Right lobe of liver (tissue), 6 donors: ENCODE results near the gene STX1B. TPM values are rescaled to one million over a fixed set of nuclear protein-coding genes. Genes with fewer than 3 reads are reported as not detected.

Experiments
- ATAC-seq, 4 donors: fragments of 200-7000 bp; cut with Tn5 transposase; one replicate each; pipeline ENCODE4 v1.9.1; 2020; ENCODE audit warnings: mild to moderate bottlenecking in 4 of 4, moderate library complexity in 4 of 4
- DNase-seq, 3 donors: peaks; one replicate each; pipeline ENCODE4 v3.0.0-alpha.2; 2020
- H3K27ac ChIP-seq, 3 donors: fragments of 200-600 bp; one replicate each; pipeline ENCODE4 v1.8.0; 2022
- H3K27me3 ChIP-seq, 2 donors: fragments of 200-600 bp; one replicate each; pipeline ENCODE4 v1.8.0; 2022
- H3K36me3 ChIP-seq, 4 donors: fragments of 200-600 bp; sonication (generic) in 1 of 4; one replicate each; pipeline versions ENCODE4 v1.5.1 to v1.8.0; 2017 to 2022; ENCODE audit warnings: control low read depth in 1 of 4
- H3K4me1 ChIP-seq, 4 donors: fragments of 200-600 bp; sonication (generic) in 1 of 4; one replicate each; pipeline versions ENCODE4 v1.5.1 to v1.8.0; 2017 to 2022; ENCODE audit warnings: control low read depth in 1 of 4
- H3K4me3 ChIP-seq, 3 donors: fragments of 200-600 bp; one replicate each; pipeline ENCODE4 v1.8.0; 2022
- H3K9me3 ChIP-seq, 4 donors: fragments of 200-600 bp; sonication (generic) in 1 of 4; one replicate each; pipeline versions ENCODE4 v1.5.1 to v1.8.0; 2017 to 2022; ENCODE audit warnings: control low read depth in 1 of 4
- CTCF ChIP-seq, 4 donors: fragments of 200-600 bp in 3 of 4; fragments of 450-650 bp in 1 of 4; IDR thresholded peaks; one replicate each; pipeline versions ENCODE4 v1.5.1 to v1.8.0; 2016 to 2022; ENCODE audit warnings: antibody characterized with exemption in 4 of 4, mild to moderate bottlenecking in 2 of 4
- POLR2A ChIP-seq: fragments of 450-650 bp; IDR thresholded peaks from one replicate; pipeline ENCODE4 v1.6.1; 2017; ENCODE audit warnings: antibody characterized with exemption, mild to moderate bottlenecking
- WGBS: methylation state at CpG from one replicate; pipeline ENCODE4 v1.1.6; 2018; ENCODE audit warnings: low coverage, low lambda C conversion rate; ENCODE audit not compliant: insufficient coverage; ENCODE audit errors: missing lambda C conversion rate; 5-methylcytosine and 5-hydroxymethylcytosine counted together
- intact Hi-C, 2 donors: fragments of 100-400 bp; cut with DNase I; formaldehyde crosslinking; loops; one replicate each; pipeline versions ENCODE4 v1.11.2 to v1.14.1; 2022
- total RNA-seq, 6 experiments: library from RNA; depleted of rRNA in 2 of 6; stranded (reverse); fragments of >200 nt in 2 of 6; fragmentation: NEBNext Ultra II Directional in 3 of 6; extraction: Animal tissue kit (Norgen Biotek cat#: 25700) in 3 of 6; gene quantifications; one replicate each; pipeline versions ENCODE4 v1.1.0 to v1.2.4, GENCODE V29; 2016 to 2023
- donor health status: DM: no; HTN: yes; CAD: no.
- donor health status: DM: no; HTN: no; CAD: no.
- donor health status: DM: no; HTN: no; CAD: no.
- donor health status: DM: no; HTN: yes; CAD: no.
- donor health status: DM: no; HTN: yes; CAD: no.

The STX1B gene
- total RNA-seq, 6 experiments from 2014 or later: 0.61 to 4.5 (median 2.6) TPM

- intact Hi-C loops: no loop called here
- no peak for TF ChIP-seq CTCF (IDR thresholded peaks at IDR 0.05)
- TF ChIP-seq POLR2A: no peak
- no peak overlapping the region for H3K27ac ChIP-seq
- no peaks in the 10 kb centered on the region for H3K9me3 ChIP-seq
- H3K36me3 ChIP-seq: peaks cover 0 to 91% (median 53%) of the 10 kb centered on the region in 4 donors
- ATAC-seq (no peak), DNase-seq (no peak)
- no peaks in the 10 kb centered on the region for H3K4me1 ChIP-seq
- 89% methylated on average over 5 of the region's 19 CpGs for WGBS
- H3K4me3 ChIP-seq: no peak overlapping the region
- H3K27me3 ChIP-seq: no peaks in the 10 kb centered on the region
Measured at GRCh38 chr16:30966033-30966619, 44.3 kb downstream of the STX1B start.

GRCh38 chr16:30965436-30965835 lies 45.0 kb downstream of the STX1B start:
- 78% methylated on average over 3 of the region's 15 CpGs for WGBS
- no peak for DNase-seq
- intact Hi-C loops: no loop called here

GRCh38 chr16:30964574-30965226 lies 45.7 kb downstream of the STX1B start:
- H3K36me3 ChIP-seq: peaks cover 0 to 92% (median 55%) of the 10 kb centered on the region in 4 donors
- TF ChIP-seq CTCF (IDR thresholded peaks at IDR 0.05) (no peak), POLR2A (no peak)
- no peaks in the 10 kb centered on the region for H3K9me3 ChIP-seq
- ATAC-seq (peak in 1 of 4 donors; percentile 8), DNase-seq (no peak)
- WGBS: 82% methylated on average over 24 of the region's 33 CpGs
- H3K27me3 ChIP-seq: no peaks in the 10 kb centered on the region
- intact Hi-C loops: no loop called here
- H3K4me3 ChIP-seq: no peak overlapping the region
- no peak overlapping the region for H3K27ac ChIP-seq
- no peaks in the 10 kb centered on the region for H3K4me1 ChIP-seq

More at GRCh38 chr16:30965436-30965835, 45.0 kb downstream of the STX1B start:
- Histone ChIP-seq H3K9me3 (no peaks in the 10 kb centered on the region), H3K36me3 (peaks cover 0 to 91% (median 53%) of the 10 kb centered on the region in 4 donors), H3K27me3 (no peaks in the 10 kb centered on the region), H3K27ac (no peak overlapping the region), H3K4me3 (no peak overlapping the region), H3K4me1 (no peaks in the 10 kb centered on the region)
- TF ChIP-seq POLR2A (no peak), CTCF (IDR thresholded peaks at IDR 0.05) (no peak)
- peak in 1 of 4 donors; percentile 7 for ATAC-seq

- ATAC-seq: no peak
- 91% methylated on average over 9 of the region's 18 CpGs for WGBS
- Histone ChIP-seq H3K4me1 (peaks cover 0 to 5% (median under 1%) of the 10 kb centered on the region in 4 donors), H3K36me3 (peaks cover 0 to 91% (median 52%) of the 10 kb centered on the region in 4 donors), H3K27ac (no peak overlapping the region), H3K4me3 (no peak overlapping the region), H3K9me3 (no peaks in the 10 kb centered on the region), H3K27me3 (no peaks in the 10 kb centered on the region)
- no peak for TF ChIP-seq POLR2A
- TF ChIP-seq CTCF (IDR thresholded peaks at IDR 0.05): no peak
- intact Hi-C loops: no loop called here
- no peak for DNase-seq
Measured at GRCh38 chr16:30963925-30964511, 46.4 kb downstream of the STX1B start.
